Measurements from ENCODE around the gene SEL1L2.

GRCh38 chr20:13822459-13822858, 168.0 kb downstream of the SEL1L2 start:
- TF ChIP-seq EP300 (IDR thresholded peaks at IDR 0.05) (no peak), CTCF (IDR thresholded peaks at IDR 0.05) (no peak), POLR2A (IDR thresholded peaks at IDR 0.05) (no peak)

All from sigmoid colon (tissue), 4 donors.